Fibroblast of pulmonary artery (primary cell): Measurements from ENCODE around the gene TMEM240.
"Not testable (repeated sequence)": the region's sequence is repeated elsewhere in the genome, so short reads cannot be mapped to it uniquely, and the experiment has no call there.

Experiments used
- DNase-seq: peaks from one replicate; pipeline ENCODE4 v3.0.0-alpha.2; 2010; ENCODE audit warnings: low read depth
- H3K4me3 ChIP-seq: replicated peaks from 2 replicates; pipeline ENCODE4 v1.5.1; 2011; ENCODE audit warnings: low read depth, mild to moderate bottlenecking, control low read depth, low read length, moderate library complexity
- TF ChIP-seq, protein P1 (sequence below): IDR thresholded peaks from 2 replicates; pipeline ENCODE4 v1.5.1; 2011; ENCODE audit warnings: mild to moderate bottlenecking, control low read depth, low read length, inconsistent platforms; ENCODE audit errors: missing control alignments

Gene TMEM240

DNA sequence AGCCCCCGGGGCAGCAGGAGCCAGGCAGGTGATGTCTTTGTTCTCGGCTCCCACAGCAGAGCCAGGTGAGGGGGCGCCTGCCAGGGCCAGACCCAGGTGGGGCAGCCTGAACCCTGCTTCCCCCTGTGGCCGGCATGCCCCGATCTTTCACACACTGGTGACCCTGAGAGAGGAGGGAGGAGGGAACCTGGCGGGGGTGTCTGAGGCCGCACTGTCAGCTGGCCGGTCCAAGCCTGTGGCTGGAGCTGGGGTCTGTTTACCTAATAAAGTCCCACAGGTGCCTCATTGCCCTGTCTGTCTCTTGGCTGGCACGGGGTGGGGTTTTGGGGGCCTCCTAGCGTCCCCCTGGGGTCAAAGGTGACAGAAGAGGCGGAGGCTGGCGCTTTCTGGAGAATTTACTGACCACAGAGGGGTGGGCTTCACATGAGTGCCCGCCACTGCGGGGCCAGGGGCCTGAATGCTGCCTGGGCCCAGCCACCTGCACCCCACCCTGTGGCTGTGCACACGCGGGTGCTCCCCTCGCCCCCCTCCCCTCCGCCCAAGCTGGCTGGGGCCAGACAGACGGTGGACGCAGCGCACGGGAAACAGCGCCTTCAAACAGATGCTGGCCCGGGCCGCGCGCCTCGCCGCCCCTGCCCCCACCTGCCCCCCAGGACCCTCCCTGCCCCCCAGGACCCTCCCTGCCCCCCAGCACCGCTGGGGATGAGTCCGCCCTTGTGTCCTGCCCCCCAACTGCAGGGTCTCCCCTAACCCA lies 5.8 kb downstream of the TMEM240 start:
- TF ChIP-seq, protein P1, sequence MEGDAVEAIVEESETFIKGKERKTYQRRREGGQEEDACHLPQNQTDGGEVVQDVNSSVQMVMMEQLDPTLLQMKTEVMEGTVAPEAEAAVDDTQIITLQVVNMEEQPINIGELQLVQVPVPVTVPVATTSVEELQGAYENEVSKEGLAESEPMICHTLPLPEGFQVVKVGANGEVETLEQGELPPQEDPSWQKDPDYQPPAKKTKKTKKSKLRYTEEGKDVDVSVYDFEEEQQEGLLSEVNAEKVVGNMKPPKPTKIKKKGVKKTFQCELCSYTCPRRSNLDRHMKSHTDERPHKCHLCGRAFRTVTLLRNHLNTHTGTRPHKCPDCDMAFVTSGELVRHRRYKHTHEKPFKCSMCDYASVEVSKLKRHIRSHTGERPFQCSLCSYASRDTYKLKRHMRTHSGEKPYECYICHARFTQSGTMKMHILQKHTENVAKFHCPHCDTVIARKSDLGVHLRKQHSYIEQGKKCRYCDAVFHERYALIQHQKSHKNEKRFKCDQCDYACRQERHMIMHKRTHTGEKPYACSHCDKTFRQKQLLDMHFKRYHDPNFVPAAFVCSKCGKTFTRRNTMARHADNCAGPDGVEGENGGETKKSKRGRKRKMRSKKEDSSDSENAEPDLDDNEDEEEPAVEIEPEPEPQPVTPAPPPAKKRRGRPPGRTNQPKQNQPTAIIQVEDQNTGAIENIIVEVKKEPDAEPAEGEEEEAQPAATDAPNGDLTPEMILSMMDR: no peak
- no peak for DNase-seq
- no peak overlapping the region for H3K4me3 ChIP-seq

DNA sequence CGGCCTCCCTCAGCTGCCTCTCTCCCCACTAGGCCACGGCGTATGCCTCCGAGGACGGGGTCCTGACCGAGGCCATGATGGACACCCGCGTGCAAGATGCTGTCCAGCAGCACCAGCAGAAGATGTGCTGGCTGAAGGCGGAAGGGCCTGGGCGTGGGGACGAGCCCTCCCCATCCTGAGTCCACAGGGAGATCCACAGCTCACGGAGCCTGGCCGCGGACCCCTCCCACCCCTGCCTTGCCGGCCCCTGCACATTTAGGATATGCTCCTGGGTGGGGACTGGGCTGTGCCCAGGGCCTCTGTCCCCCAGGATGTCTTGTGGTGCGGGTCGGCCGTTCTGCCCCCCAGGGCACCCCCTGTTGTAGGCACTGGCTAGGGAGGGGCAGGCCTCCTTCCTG lies 6.5 kb downstream of the TMEM240 start:
- DNase-seq, H3K4me3 ChIP-seq: not testable (repeated sequence)

DNA sequence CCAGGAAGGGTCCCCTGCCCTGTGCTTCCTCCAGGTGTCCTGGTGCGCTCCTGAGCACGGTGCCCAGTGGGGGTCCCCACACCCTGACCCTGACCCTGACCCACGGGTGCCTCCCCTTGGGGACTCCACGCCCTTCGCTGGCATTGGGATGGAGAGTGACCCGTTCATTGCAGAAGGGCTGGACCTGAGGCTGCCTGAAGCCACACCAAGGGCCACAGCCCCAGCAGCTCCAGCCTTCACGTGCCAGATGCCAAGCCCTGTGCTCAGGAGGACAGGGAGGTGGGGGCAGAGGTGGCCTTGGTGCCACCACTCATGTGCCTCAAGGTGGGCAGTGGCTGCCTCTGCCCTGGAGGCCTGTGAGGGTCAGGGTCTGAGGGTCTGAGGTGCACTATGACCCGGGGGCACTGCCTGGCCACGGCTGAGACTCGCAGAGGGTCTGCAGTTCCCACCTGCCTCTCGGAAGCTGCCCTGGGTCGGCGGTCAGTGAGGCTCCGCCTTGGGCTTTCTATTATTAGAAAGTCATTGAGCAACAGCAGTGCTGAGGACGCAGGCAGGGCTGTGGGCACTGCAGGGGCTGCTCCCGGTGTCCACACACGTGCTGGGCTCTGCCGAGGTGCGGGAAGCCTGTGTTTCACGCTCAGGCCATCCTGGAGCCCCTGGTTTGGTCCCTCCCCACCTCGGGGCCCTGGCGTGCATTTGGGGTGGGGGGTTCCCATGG lies 7.1 kb downstream of the TMEM240 start:
- DNase-seq: not testable (repeated sequence)

DNA sequence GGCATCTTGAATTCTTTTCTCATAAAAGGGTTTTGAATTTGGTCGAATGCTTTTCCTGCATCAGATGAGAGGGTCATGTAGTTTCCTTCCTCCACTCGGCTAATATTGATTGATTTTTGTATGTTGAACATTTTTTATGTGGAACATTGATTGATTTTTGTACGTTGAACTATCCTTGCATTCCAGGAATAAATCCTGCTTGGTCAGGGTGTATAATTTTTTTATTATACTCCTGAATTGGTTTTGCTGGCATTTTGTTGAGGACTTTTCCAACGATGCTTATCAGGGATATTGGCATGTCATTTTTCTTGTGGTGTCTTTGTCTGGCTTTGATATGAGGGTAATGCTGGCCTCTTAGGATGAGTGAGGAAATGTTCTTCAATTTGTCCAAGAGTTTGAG lies 8.5 kb downstream of the TMEM240 start:
- DNase-seq: no peak
- no peak overlapping the region for H3K4me3 ChIP-seq
- TF ChIP-seq, protein P1: no peak

More for the DNA sequence above, 7.1 kb downstream of the TMEM240 start:
- not testable (repeated sequence) for H3K4me3 ChIP-seq

DNA sequence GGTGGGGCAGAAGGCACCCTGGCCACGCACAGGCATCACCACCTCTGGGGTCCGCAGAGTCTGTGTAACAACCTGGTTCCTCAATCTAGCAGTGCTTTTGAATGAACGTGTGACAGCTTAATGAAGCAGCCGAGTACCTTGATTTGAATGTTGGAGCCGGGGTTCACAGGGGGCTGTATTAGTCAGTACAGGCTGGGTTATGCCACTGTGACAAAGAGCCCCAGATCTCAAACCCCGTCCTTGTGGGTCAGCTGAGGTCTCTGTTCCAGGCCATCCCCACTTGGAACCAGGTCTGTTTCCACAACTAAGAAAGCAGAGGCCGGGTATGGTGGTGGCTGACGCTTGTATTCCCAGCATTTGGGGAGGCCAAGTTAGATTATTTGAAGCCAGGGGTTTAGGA lies 10.5 kb downstream of the TMEM240 start:
- TF ChIP-seq, protein P1: no peak
- DNase-seq: no peak
- no peak overlapping the region for H3K4me3 ChIP-seq

DNA sequence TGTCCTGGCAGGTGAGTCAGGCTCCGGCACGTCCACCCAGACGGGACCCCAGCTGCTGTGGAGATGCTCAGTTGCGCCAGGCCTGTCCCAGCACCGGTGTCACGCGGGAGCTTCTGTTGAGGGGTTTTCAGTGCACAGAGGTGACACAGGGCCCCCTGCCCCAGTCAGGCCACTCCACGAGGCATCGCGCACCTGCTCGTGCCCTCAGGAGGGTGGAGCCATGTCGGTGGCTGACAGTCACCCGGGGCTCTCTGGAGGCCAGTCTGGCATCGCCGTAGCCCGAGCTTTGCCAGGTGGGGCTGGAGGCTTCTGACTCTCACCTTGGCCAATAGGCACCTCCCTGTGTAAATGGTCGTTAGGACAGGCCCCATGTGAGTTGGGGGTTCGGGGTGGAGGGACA lies 11.1 kb downstream of the TMEM240 start:
- TF ChIP-seq, protein P1: no peak
- no peak for DNase-seq
- H3K4me3 ChIP-seq: no peak overlapping the region

DNA sequence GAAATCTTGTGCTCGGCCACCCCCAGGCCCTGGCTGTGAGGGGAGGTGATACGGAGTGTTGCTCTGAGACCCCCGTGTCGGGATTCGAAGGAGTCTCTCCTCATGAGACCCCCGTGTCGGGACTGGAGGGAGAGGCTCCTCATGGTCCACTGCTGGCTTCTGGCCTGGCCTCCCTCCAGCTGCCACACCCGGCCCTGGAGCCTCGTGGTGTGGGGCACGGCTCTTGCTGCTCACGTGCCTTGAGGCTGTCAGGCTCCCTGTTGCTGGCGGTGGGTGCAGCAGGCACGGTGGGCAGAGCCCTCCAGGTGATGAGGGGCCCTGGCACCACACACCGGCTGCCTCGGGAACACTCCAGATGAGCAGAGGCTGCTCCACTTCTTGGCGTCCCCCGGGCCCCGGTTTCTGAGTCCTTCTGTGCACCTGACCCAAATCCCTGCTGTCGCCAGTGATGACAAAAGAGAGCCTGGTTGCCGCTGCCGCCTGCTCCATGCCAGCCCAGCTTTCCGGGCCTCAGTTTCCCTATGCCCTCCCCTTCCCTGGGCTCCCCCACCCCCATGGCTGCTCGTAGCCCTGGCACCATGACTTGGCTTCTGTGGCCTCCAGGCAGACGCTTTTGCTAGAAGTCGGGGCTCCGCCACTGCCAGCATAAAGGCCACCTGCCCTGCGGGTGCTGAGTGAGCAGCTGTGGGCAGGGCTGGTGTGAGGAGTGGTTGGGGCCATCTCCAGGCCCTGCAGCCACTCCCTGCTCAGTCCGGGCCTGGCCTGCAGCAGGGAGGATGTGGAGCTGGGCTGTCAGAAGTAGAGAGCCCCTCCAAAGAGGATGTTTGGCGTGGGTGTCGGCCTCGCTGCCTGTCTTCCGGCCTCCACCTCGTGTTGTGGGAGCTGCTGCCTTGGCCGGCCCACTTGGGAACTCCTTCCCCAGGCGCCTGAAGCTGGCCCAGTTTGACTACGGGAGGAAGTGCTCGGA lies 11.8 kb downstream of the TMEM240 start:
- H3K4me3 ChIP-seq: no peak overlapping the region
- TF ChIP-seq, protein P1: no peak
- DNase-seq: no peak
